GM19043 (cell line): ENCODE results near the gene SH3BGR.

ENCODE experiments used
- ATAC-seq: cut with Tn5 transposase; IDR thresholded peaks from one replicate; pipeline ENCODE4 v1.9.1; 2021; ENCODE audit warnings: low read depth; ENCODE audit not compliant: unreplicated experiment

SH3BGR gene

DNA sequence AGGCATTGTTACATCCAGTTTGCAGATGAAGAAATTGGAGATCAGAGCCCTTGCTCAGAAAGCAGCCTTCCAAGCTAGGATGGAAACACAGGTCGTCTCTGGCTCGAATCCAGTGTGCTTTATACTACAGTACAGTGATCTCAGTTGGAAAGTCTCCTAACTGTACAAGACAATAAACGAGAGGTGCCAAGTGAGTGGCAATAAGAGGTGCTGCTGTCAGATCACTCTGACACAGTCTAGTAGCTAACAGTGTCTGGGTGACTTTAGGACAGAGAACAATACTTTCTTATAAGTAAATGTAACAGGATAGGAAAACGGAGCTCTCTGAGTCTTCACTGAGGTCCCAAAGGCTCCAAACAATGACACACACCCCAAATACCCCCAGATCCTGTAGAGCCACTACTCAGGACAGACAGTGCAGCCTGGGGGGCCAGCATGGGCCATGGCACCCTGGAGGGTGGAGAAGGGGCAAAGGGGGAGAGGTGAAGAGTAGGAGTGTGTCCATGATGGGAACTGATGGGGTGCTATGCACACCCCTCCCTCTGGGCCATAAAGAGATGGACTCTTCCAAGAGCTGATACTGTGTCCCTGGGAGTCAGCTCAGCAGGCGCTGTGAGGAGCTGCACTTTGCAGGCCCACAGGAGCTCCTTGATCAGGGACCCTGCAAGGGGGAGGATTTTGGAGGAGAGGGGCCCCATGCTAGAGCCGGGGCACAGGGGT is 3.3 kb downstream of the SH3BGR start:
- ATAC-seq = no peak

DNA sequence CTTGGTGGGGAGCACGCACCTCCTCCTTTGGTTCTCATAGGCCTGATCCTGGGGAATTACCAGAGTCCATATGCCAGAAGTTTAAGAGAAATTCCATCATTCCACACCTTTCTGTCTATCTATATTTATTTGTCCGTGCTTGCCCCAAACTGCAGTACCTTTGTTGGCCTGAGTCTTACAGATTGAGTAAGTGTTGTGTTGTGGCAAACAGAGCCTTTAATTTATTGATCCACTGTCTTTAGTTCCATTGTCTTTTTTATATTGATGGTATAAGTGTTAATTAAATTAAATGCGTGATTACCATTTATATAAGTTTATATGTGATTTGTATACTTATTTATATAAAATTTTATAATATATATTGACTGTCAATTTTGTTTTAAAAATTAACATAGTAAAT is 4.9 kb downstream of the SH3BGR start:
- no peak for ATAC-seq

DNA sequence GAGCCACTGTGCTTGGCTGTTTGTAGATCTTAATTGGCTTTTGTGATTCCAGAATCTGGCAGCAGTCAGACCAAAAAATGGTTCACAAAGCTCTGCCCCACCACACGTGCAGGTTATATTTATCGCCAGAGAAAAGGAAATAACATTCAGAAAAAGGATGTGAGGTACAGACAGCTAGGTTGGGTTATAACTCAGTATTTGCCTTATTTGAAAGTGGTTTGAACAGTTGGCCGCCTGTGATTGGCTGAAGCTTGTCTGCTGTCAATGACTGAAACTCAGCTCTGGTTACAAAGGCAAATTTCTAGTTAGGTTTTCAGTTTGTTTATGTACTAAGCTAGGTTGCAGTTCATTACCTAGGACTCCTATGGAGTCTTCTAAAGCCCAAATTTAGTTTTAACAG is 9.6 kb downstream of the SH3BGR start:
- no peak for ATAC-seq

DNA sequence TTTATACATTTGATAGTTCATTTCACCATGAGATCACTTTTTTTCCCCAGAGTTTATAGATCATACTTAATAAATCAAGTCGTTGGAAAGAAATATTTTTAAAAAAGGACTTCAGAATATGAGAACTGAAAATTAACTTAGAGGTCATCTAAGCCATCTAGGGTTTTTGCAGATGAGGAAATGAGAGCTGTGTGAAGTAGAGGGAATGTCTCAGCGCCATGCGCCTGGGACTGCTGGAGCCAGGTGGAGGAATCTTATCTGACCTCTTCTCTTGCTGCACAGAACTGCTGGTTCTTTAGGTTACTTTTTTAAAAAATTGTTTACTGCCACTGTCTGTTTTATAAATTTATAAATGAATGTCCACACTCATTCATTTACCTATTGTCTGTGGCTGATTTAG is 11.5 kb downstream of the SH3BGR start:
- no peak for ATAC-seq

DNA sequence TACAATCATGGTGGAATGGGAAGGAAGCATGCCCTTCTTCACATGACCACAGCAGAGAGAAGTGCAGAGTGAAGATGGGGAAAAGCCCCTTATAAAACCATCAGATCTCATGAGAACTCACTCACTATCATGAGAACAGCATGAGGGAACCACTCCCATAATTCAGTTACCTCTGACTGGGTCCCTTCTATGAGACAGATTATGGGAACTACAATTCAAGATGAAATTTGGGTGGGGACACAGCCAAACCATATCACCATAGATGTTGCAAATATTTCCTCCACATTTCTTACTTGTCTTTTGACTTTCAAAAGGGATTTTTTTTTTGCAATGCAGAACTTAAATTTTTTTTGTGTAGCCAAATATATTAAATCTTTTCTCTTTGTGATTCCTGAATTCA is 14.8 kb downstream of the SH3BGR start:
- ATAC-seq = no peak

DNA sequence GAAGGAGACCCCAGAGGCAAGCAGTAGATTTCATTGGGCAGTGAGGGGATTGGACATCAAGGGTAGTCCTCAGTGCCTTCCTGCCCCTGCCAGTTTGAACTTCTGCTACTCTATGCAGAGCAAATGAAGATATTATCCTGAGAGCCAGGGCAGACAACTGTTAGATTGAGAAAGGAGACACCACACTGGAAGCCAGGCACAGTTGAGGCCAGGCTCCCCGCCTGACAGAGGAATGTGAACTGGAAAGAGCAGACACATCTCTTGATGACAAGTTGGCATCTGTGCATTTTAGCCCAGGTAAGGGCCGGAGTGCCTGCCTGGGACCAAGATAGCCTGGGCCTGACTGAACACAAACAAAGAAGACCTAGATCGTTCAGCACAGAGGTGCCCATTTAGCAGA is 16.0 kb downstream of the SH3BGR start:
- ATAC-seq = no peak

DNA sequence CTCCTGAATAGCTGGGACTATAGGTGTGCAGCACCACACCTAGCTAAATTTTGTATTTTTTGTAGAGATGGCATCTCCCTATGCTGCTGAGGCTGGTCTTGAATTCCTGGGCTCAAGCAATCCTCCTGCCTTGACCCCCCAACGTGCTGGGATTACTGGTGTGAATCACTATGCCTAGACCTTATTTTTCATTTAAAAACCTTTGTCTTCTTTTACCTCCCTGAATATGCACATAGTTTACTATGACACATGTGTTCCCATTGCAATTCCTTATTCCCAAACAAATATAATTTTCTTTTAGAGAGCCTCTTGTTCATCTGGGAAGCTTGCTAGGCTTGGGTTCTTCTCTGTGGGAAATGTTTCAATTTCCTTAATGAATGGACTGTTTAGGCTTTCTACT is 16.8 kb downstream of the SH3BGR start:
- no peak for ATAC-seq

DNA sequence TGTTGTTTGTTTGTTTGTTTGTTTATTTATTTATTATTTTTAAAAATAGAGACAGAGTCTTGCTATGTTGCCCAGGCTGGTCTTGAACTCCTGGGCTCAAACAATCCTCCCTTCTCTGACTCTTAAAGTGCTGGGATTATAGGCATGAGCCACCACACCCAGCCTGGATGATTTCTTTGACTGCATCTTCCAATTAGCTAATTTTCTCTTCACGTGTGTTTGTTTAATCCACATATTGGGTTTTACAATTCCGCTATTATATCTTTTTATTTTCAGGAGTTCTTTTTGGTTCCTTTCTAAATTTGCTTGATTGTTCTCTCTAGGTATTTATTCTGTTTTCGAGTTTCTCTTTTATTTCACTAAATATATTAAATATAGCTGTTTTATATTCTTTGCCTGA is 19.8 kb downstream of the SH3BGR start:
- ATAC-seq = no peak

DNA sequence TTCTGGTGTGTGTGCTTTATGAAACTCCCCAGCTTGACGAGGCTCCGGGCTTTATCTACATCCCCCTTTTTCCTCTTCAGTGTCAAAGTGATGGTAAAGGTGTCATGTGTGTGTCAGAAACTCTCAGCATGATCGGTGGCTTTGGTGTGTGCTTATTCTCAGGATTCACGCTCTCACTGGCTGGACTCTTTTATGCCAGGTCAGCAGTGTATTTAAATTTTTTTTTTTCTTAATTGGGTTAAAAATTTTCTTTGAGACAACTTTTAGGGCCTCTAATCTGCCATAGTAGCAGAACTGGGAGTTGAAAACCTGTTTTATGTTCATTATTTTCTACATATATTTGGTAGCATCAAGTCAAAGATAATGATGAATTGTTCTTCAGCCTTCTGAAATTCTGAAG is 21.0 kb downstream of the SH3BGR start:
- ATAC-seq = no peak

DNA sequence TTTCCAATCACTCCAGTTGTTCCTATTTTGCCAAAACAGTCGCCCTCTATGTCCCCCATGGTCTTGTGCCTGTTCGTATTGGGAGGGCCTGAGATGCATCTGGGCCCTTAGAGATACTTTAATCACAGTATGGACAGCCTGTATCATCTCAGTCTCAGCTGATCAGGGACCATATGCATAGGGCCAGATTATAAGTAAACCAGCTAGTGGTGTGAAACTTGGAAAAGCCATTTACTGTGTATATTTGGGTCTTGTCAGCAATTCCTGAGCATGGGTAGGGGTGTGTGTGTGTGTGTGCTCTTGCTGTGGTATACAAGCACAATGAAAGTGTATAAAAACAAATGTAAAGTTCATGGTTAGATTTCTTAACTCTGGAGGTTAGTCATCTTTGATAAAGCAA is 22.8 kb downstream of the SH3BGR start:
- ATAC-seq = no peak

DNA sequence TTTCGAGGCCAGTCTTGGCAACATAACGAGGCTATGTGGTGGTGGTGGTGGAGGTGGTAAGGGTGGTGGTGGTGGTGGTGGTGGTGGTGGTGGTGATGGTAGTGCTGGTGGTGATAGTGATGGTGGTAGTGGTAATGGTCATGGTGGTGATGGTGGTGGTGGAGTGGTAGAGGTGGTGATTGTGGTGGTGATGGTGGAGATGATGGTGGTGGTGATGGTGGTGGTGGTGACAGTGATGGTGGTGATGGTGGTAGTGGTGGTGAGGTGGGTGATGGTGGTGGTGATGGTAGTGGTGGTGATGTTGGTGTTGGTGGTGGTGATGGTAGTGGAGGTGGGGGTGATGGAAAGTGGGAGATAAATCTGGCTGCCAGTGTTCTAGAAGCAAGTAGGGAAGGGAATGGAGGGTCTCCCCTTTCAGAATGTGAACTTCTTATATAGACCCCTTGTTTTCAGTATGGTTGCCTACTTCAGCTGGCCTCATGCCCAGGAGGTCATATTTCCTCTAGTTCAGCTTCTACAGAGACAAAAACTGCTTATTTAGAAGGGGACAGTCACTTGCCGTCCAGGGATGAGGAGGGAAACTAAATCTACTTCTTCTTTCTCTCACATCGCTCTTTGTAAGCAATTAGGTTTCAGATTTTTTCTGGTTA is 27.5 kb downstream of the SH3BGR start:
- no peak for ATAC-seq

DNA sequence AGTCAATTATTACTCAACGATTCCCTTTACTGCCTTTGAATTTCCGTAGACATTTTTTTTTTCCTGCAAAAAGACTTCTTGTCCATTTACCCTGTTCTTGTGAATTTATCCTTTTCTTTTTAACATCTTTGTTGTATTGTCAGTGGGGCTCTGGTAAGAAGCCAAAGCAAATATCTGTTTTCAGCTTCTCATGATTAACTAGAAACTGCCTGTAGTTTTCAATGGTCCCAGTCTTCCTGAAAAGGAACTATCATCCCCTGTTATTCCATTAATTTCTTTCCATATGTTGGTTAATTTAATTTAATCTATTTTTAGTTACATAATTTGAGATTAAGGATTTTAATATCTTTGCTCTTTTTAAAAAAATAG is 28.0 kb downstream of the SH3BGR start:
- ATAC-seq = no peak

DNA sequence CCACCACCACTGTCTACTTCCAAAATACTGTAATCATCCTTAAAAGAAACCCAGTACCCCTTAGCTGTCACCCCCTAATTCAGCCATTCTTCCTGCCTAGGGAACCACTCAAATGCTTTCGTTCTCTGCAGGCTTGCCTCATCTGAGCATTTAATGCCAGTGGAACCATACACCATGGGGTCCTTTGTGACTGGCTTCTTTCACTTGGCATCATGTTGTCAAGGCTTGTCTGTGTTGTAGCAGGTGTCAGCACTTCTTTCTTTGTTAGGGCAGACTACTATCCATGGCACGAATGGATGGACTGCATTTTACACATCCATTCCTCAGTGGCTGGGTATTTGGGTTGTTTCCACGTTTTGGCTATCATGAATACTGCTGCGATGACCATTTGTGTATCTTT is 28.5 kb downstream of the SH3BGR start:
- ATAC-seq = no peak

DNA sequence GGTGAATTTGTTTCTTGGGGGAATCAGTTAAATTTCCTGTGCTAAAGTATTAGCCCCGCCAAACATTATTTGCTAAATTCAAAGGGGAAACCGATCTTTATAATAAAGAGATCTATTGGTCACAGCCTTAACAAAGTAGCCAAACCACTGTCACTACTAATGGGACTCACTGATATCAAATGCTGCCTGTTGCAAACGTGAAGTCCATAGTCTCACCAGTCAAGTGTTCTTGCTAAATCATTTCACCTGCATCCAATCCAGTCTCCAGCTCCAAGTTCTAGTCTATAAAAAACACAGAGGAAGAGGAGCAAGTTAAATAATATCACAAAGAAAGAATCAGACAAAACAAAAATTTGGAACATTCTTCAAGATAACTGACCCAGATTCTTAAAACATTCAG is 30.1 kb downstream of the SH3BGR start:
- no peak for ATAC-seq

DNA sequence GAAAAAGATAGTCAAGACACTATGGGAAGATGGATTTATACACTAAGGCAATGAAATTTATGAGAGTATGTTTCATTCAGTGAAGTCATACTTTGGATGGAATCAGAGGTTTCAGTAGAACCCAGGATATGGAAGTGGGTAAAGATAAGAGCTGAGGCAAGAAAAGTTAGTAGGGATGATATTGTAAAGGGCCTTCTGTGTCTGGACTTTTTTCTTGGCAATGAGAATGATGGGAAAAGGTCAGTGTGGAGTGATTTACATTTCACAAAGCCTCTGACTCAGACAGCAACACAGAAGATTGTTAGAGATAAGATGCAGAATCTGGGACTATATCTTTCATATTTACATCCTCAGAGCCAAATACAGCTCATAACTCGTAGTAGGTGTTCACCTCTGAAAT is 32.1 kb downstream of the SH3BGR start:
- no peak for ATAC-seq

DNA sequence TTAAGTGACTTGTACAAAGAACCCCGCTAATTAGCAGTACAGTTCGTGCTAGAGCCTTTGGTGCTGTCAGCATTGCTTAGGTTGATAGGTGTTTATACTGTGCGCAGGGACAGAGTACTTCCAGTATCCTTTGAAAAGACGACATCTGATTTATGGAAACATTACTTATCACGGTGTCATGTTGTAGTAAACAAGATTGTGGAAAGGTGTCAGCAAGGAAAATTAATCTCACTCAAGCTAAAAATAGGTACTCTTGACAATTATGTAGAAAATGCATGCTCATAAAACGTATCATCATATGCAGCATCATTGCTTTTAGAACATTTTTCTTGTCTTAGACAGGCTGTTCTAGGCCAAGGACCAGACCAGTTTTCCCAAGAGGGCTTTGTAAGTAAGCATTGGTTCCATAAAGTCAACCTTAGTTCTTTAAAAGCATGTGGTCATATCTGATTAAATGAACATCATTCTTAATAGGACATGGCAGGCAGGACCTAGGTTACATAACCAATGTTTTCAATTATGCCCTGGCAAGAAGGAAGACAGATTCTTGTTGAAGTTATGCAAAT is 33.0 kb downstream of the SH3BGR start:
- ATAC-seq = no peak

DNA sequence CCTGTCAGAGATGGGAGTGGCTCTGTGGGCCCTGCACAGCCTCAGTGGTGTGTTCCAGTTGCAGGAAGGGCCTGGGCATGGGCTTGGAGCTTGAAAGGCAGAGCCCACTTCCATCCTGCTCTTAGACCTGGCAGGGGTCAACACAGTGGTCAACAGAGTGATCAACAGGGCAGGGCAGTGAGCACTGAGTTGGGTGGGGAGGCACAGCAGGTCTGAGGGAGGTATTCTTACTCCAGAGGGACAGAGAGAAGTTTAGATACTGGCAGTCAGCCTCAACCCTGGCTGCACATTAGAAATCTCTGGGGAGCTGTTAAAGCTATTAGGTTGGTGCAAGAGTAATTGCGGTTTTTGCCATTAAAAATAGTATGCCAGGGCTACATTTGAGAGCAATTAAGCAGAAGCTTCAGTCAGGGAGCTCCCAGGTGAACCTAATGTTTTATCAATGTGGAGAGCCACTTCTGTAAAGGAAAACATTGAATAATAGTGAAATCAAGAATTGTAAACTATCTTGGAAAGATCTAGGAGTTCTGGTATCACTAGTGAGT is 37.7 kb downstream of the SH3BGR start:
- no peak for ATAC-seq

DNA sequence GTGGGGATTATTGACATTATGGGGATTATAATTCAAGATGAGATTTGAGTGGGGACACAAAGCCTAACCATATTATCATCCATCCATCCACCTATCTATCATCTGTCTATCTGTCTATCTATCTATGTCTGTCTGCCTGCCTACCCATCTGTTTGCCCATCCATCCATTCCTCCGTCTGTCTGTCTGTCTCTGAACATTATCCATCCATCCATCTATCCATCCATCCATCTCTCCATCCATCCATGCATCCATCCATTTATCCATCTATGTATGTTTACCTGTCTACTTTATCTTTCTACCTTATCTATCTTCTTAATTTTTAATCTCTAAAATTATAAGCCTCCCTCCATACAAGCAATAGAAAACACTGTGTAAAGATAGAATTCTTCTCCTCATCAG is 47.4 kb downstream of the SH3BGR start:
- ATAC-seq = no peak

DNA sequence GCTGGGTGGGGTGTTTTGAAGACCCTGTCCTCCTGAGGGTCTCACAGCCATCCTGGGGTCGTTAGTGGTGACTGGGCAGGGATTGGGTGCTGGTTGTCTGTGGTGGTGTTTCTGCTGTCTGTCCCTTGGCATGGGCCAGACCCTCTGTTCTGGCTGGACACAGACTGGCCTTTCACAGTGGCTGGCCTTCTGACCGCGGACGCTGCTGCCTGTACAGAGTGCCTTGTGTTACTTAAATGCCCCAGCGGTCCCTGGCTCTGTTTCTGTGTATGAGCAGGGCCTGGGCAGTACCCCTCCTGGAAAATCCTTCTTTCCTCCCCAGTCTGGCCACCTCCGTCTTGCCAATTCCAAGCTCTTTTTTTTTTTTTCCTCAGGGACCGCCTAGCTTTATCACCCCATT is 50.9 kb downstream of the SH3BGR start:
- ATAC-seq = no peak

DNA sequence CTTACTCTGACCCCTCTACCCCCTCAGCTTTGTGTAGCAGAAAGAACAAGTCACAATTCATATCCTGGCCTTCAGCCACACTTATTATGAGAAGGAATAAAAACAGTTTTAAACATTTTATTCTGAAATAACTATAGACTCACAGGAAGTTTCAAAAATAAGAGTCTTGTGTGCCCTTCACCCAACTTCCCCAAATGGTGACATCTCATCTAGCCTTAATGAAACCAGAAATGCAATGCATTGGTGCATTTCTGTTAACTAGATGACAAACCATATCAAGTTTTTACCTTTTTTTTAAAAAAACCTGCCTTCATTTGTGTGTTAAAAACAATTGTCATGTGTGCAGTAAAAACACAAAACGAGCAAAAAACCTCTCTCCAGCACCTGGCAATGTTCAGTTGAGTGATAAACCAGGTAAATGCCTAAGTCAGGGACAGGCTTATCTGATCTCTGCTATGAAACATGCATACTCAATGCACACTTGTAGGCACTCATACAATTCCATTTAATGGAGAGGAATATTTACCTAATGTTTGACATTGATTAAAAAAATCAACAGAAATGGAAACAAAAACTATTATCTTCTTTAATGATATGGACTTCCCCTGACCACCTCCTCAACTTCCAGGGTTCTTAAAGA is 51.5 kb downstream of the SH3BGR start:
- no peak for ATAC-seq

DNA sequence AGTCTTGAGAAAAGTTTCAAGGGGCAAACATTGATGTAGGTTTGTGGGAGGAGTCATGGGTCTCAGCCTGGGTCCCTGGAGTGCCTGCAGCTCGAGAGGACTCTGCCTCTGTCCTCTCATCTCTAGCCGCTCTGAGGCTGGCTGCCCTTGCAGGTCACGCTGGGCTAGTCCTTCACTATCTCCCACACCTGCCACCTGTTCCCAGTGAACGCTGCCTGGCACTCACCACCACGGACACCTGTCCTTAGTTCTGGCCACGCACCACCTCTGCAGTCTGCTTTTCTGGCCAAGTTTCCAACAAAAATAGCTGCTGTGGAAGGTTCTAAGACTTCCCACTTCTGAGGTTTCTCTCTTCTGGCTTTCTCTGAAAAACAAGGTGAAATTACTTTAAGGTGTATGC is 52.5 kb downstream of the SH3BGR start:
- no peak for ATAC-seq

DNA sequence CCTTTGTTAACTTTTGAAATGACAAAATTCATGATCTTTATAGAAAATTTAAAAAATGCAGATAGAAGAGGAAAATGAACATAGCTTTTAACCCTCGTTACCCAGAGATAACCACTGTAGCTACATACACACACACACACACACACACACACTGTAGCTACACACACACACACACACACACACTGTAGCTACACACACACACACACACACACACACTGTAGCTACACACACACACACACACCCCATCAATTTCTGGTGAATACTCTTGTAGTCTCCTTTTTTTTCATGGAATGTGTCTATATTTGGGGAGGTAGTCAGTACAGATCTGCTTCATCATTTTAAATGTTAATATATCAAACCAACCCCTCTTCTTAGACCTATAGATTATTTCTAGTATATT is 58.5 kb downstream of the SH3BGR start:
- ATAC-seq = no peak
